Activated naive CD8-positive, alpha-beta T cell treated with anti-CD3 and anti-CD28 coated beads, Interleukin-2, amount 50 U/mL, for 16 hours (primary cell): ENCODE measurements around the gene CARHSP1.
"Not testable (repeated sequence)": the region's sequence is repeated elsewhere in the genome, so short reads cannot be mapped to it uniquely, and the experiment has no call there.

Experiments used
- DNase-seq: peaks from one replicate; pipeline ENCODE4 v3.0.0-alpha.2; 2020; ENCODE audit warnings: low read depth, low spot score

CARHSP1 gene

DNA sequence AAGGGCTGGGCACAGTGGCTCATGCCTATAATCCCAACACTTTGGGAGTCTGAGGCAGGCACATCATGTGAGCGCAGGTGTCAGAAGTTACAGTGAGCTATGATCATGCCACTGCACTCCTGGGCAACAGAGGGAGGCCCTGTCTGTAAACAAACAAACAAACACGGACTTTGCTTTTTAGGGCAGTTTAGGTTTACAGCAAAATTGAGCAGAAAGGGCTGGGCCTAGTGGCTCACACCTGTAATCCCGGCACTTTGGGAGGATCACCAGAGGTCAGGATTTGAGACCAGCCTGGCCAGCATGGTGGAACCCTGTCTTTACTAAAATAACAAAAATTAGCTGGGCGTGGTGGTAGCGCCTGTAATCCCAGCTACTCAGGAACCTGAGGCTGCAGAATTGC lies 3.3 kb upstream of the CARHSP1 start:
- no peak for DNase-seq

DNA sequence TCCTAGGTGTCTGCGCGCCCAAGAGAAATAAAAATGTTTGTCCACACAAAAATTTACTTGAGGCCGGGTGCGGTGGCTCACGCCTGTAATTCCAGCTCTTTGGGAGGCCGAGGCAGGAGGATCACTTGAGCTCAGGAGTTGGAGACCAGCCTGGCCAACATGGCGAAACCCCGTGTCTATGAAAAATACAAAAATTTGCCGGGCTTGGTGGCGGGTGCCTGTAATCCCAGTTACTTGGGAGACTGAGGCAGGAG lies 1.1 kb upstream of the CARHSP1 start:
- DNase-seq, result not testable (repeated sequence)

DNA sequence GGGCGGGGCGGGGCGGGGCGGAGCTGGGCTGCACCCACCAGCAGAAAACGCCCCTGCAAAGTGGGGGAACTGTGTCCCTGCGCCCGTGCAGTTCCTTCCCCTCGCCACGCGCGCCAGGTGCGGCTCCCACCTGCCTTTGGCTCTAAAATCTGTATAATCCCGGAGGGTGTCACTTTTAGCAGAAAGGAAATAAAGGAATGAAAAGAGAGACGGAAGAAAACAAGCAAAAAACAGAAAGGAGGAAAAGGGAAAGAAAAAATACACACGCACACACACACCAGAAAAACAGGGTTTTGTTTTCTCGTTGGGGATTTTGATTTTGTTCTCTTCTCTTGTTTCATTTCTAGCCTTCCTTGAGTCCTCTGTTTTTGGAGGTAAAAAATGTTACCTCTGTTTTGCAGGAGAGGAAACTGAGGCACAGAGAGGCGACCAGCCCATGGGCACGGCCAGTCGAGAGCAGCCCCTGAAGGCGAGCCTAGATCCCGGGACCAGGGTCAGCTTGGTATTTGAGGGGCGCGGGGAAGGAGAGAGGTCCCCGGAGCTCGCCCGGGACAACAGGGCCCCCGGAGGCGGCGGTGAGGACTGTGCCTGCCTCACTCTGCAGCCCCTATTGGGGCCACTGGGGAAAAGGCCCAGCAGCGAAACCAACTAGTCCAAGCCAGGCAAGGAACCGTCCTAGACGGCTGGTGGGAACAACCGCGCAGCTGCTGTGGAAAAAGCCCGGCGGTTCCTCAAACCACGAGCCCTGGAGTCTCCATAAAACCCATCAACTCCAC lies 594 bp upstream of the CARHSP1 start:
- no peak for DNase-seq

DNA sequence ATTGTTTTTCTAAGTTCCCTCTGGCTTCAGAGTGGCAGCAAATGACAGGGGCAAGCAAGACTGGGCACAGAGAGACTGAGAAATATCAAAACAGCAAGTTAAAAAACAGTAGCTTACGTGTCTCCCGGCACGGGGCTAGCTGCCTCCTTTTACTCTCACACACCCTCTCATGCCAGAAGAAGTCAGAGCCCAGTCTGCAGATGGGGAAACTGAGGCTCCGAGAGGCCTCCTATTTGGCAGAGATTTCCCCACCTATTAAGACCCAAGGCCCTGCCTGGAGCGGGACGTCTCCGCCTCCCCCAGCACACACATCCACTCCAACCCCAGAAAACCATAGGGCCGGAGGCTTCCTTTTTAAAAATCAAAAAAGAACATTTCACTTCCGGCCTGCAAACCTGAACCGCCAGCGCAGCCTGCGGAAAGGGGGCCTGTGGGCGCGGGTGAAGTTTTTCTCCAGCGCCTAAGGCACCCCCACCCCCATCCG lies 832 bp downstream of the CARHSP1 start:
- DNase-seq, result no peak

DNA sequence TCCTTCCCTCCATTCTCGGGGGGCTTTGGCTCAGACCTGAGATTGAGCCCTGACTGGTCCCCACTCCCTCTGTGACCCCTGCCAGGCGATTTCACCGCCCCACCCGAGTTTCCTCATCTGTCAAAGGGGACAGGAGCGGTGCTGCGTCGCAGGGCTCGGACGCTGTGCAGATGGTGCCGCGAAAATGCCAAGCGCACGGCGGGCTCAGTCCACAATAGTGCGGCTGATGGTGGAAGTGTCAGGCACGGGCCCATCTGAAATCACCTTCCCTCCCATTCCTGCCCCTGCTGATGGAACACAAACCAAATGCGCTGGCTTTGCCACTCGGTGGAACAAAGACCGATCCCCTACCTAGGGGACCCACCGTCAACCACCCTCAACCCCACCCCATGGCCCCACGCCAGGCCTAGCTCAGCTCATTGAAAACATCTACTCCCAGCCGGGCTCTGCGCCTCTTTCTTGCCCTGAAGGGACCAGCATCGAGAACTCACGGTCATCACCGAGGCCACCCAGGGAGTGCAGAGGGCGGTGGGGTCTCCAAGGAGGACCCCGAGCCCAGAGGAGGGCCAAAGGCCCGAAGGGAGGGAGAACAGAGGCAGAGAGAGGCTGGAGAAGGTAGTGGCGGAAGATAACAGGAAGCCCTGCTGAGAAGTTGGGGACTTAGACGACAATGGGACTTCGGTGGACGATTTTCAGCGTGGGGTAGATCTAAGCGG lies 1.4 kb downstream of the CARHSP1 start:
- no peak for DNase-seq

DNA sequence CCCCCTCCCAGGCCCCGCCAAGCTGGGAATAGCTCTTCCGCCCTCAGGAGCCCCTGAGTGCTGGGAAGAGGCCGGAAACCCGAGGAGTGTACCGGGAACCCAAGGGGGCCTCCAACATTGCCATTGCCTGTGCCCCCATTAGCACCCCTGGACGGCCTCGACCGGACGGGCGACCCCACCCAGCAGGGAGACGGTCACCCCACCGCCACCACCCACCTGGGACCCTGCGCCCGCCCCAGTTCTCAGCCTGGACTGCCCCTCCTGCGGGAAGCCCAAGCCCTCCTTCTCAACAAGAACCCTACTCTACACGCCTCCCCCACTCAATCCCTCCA lies 2.0 kb downstream of the CARHSP1 start:
- DNase-seq, result no peak

DNA sequence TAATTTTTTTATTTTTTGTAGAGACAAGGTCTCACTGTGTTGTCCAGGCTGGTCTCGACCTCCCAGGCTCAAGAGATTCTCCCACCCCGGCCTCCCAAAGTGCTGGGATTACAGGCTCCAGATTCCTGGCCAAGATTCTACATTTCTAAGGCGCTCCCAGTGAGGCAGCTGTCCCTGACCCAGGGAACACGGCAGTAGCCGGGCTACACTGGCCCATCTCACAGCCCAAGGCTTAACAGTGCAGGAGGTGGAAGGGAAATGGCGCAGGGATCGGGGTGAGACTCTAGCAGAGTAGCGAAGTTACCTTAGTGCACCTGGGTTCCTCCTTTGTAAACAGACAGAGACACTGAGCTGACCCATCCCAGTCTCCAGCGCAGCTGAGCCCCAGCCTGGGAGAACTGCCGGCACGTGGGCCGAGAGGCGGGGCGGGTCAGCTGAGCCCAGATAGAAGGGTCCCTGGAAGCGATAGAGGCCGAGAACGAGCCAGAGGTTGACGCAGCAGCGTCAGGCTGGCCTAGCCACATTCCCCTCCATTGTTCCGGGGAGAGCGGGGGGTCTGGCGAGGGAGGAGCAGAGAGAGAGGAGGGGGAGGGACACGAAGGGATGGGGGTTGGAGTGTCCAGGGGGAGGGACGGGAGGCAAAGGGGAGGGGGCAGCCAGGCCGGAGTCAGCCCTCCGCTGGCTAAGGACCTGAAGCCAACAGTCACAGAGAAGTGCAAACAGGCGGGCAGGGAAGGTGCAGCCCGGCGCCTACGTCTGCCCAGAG lies 2.5 kb downstream of the CARHSP1 start:
- no peak for DNase-seq

GRCh38 chr16:8865145-8865882 lies 3.5 kb downstream of the CARHSP1 start:
- DNase-seq, result no peak

- DNase-seq, result no peak
Measured at GRCh38 chr16:8864480-8865110, 4.2 kb downstream of the CARHSP1 start.

GRCh38 chr16:8863594-8864424 lies 5.0 kb downstream of the CARHSP1 start:
- no peak for DNase-seq

GRCh38 chr16:8862309-8863130 lies 6.3 kb downstream of the CARHSP1 start:
- no peak for DNase-seq

DNA sequence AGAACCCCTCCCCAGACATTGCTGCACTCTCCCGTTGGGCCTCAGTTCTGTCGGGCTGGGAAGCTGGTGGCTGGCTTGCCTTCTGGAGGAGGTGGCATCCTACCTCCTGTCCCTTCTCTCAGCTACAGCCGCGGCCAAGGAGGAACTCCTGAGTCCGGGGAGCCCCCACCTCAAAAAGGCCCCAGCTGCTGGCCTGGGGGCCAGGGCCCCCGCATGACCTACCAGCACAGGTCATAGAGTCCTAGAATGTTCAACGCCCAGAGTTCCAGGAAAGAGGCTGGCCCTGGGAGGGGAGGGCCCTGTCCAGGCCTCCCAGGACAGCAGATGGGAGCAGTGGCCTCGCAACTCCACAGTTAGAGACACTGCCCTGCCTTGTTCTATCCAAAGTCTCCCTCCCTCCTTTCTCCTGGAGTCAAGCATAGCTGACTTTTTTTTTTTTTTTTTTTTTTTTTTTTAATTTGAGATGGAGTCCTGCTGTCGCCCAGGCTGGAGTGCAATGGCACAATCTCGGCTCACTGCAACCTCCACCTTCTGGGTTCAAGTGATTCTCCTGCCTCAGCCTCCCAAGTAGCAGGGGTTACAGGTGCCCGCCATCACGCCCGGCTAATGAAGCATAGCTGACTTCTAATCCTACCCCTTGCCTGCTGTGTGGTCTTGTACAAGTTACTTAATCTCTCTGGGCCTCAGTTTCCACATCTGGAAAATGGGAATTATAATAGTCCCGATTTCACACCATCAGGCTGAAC lies 7.1 kb downstream of the CARHSP1 start:
- no peak for DNase-seq

GRCh38 chr16:8859913-8860881 lies 8.6 kb downstream of the CARHSP1 start:
- no peak for DNase-seq

GRCh38 chr16:8858994-8859912 lies 9.6 kb downstream of the CARHSP1 start:
- DNase-seq, result no peak

GRCh38 chr16:8855972-8856371 lies 12.8 kb downstream of the CARHSP1 start:
- DNase-seq, result no peak

GRCh38 chr16:8855051-8855786 lies 13.6 kb downstream of the CARHSP1 start:
- DNase-seq, result no peak
